HG02885 (cell line): ENCODE results near the gene SLC4A4.

ENCODE experiments used
- ATAC-seq: cut with Tn5 transposase; IDR thresholded peaks from one replicate; pipeline ENCODE4 v1.9.1; 2021; ENCODE audit warnings: mild to moderate bottlenecking; ENCODE audit not compliant: unreplicated experiment, poor library complexity

SLC4A4 gene

GRCh38 chr4:71355971-71356370, 17.2 kb downstream of the SLC4A4 start:
- no peak for ATAC-seq

- ATAC-seq: no peak
Observed at GRCh38 chr4:71356924-71357663, 18.3 kb downstream of the SLC4A4 start.

- no peak for ATAC-seq
Observed at GRCh38 chr4:71360844-71361243, 22.0 kb downstream of the SLC4A4 start.

GRCh38 chr4:71361476-71361875, 22.7 kb downstream of the SLC4A4 start:
- no peak for ATAC-seq

- ATAC-seq: no peak
Observed at GRCh38 chr4:71366766-71367165, 27.9 kb downstream of the SLC4A4 start.

GRCh38 chr4:71367546-71367945, 28.7 kb downstream of the SLC4A4 start:
- ATAC-seq: no peak

- no peak for ATAC-seq
Observed at GRCh38 chr4:71368906-71369305, 30.1 kb downstream of the SLC4A4 start.

GRCh38 chr4:71369536-71369935, 30.7 kb downstream of the SLC4A4 start:
- no peak for ATAC-seq

- no peak for ATAC-seq
Observed at GRCh38 chr4:71375494-71375893, 36.7 kb downstream of the SLC4A4 start.

- no peak for ATAC-seq
Observed at GRCh38 chr4:71377561-71377960, 38.7 kb downstream of the SLC4A4 start.

GRCh38 chr4:71379126-71379525, 40.3 kb downstream of the SLC4A4 start:
- no peak for ATAC-seq

GRCh38 chr4:71380788-71381187, 42.0 kb downstream of the SLC4A4 start:
- ATAC-seq: no peak

GRCh38 chr4:71382125-71382899, 43.5 kb downstream of the SLC4A4 start:
- no peak for ATAC-seq

- ATAC-seq: no peak
Observed at GRCh38 chr4:71382900-71383560, 44.2 kb downstream of the SLC4A4 start.

GRCh38 chr4:71383984-71384383, 45.2 kb downstream of the SLC4A4 start:
- no peak for ATAC-seq

GRCh38 chr4:71389149-71389827, 50.5 kb downstream of the SLC4A4 start:
- ATAC-seq: no peak

- no peak for ATAC-seq
Observed at GRCh38 chr4:71392109-71392508, 53.3 kb downstream of the SLC4A4 start.

GRCh38 chr4:71396382-71396781, 57.6 kb downstream of the SLC4A4 start:
- ATAC-seq: no peak

- no peak for ATAC-seq
Observed at GRCh38 chr4:71400810-71401209, 62.0 kb downstream of the SLC4A4 start.

- ATAC-seq: no peak
Observed at GRCh38 chr4:71402616-71403015, 63.8 kb downstream of the SLC4A4 start.

GRCh38 chr4:71404049-71404448, 65.2 kb downstream of the SLC4A4 start:
- ATAC-seq: no peak
